ENCODE results near the gene OVCH1. TPM values are rescaled to one million over a fixed set of nuclear protein-coding genes. Genes with fewer than 3 reads are reported as not detected.

The OVCH1 gene
- total and polyA plus RNA-seq, 10 of the 15 experiments (the other 5 are each of a cell fraction or from before 2014, with no cell fraction given), result 0.15 TPM; not detected in 9

- TF ChIP-seq MEF2B (IDR thresholded peaks at IDR 0.05; ENCODE audit: partially characterized antibody, poor library complexity, severe bottlenecking) (no peak), BMI1 (IDR thresholded peaks at IDR 0.05; ENCODE audit: borderline replicate concordance) (no peak), BHLHE40 (IDR thresholded peaks at IDR 0.05; ENCODE audit: borderline replicate concordance in 1 of 2, low read depth in 2 of 2, low read length in 1 of 2) (no peak), CHD4 (IDR thresholded peaks at IDR 0.05) (no peak), JUND (IDR thresholded peaks at IDR 0.05; ENCODE audit: low read depth, low read length) (no peak), NRF1 (conservative IDR thresholded peaks at IDR 0.05; ENCODE audit: low read depth, low read length) (no peak), ZNF622 (IDR thresholded peaks at IDR 0.05) (no peak), ZNF687 (IDR thresholded peaks at IDR 0.05) (no peak), ZZZ3 (IDR thresholded peaks at IDR 0.05; ENCODE audit: control insufficient read depth, insufficient read length, low read depth) (no peak), E2F8 (IDR thresholded peaks at IDR 0.05; ENCODE audit: low read depth, partially characterized antibody) (no peak), RBBP5 (conservative IDR thresholded peaks at IDR 0.05) (no peak)
These were observed 69.5 kb downstream of the OVCH1 start (continued) for GRCh38 chr12:29427964-29428363.

Data from GM12878 (cell line).